ENCODE data around the gene AKR1C3. TPM values are rescaled to one million over a fixed set of nuclear protein-coding genes. Genes with fewer than 3 reads are reported as not detected.

Gene AKR1C3
- total RNA-seq, 1 experiment from 2014 or later: 3.0 TPM

DNA sequence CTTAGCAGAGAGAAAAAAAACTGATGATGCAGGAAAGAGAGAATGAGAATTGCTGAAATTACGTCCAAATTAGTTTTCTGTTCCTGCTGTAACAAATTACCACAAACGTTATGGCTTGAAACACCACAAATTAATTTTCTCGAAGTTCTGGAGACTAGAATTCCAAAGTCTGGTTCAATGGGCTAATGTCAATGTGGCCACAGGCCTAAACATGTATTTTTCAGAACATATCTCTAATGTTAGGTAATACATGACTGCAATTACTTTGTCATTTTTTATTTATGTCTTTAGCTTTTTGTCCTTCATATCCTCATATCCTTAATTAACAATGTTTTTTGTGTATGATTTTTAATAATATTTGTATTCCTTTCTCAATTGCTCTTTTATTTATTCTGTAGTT, 3.0 kb upstream of the AKR1C3 start:
- no peak for ATAC-seq
- no peaks in the 10 kb centered on the region for H4K20me1 ChIP-seq (ENCODE audit: insufficient read depth)
- no peaks in the 10 kb centered on the region for H3K36me3 ChIP-seq (ENCODE audit: control insufficient read depth in 1 of 2, insufficient read depth in 2 of 2, low read length in 2 of 2)
- H3K4me2 ChIP-seq (ENCODE audit: low read length): no peak overlapping the region
- no peak for DNase-seq (ENCODE audit: low read depth, low spot score)
- intact Hi-C loops (cut with micrococcal nuclease): loop anchor here (5.0 kb wide), 1 partner anchor 191 kb away; no protein-coding TSS in a partner anchor
- H2AFZ ChIP-seq (ENCODE audit: low read depth, low read length, poor library complexity, severe bottlenecking): no peak overlapping the region
- no TSS peak for BruUV-seq (replicated peaks)
- no peaks in the 10 kb centered on the region; a peak in 1 of 4 replicates for H3K4me1 ChIP-seq (ENCODE audit: control insufficient read depth in 1 of 2, insufficient read depth in 2 of 2, low read length in 2 of 2)
- H3K9ac ChIP-seq (ENCODE audit: low read length): no peak overlapping the region
- H3K9me3 ChIP-seq (ENCODE audit: control insufficient read depth in 1 of 2, insufficient read depth in 1 of 2, low read depth in 1 of 2, low read length in 2 of 2): no peaks in the 10 kb centered on the region
- TF ChIP-seq, protein P1, sequence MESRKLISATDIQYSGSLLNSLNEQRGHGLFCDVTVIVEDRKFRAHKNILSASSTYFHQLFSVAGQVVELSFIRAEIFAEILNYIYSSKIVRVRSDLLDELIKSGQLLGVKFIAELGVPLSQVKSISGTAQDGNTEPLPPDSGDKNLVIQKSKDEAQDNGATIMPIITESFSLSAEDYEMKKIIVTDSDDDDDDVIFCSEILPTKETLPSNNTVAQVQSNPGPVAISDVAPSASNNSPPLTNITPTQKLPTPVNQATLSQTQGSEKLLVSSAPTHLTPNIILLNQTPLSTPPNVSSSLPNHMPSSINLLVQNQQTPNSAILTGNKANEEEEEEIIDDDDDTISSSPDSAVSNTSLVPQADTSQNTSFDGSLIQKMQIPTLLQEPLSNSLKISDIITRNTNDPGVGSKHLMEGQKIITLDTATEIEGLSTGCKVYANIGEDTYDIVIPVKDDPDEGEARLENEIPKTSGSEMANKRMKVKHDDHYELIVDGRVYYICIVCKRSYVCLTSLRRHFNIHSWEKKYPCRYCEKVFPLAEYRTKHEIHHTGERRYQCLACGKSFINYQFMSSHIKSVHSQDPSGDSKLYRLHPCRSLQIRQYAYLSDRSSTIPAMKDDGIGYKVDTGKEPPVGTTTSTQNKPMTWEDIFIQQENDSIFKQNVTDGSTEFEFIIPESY (IDR thresholded peaks at IDR 0.05; ENCODE audit: extremely low read depth, insufficient replicate concordance, low read length): no peak
- TF ChIP-seq TCF7L2 (IDR thresholded peaks at IDR 0.05; ENCODE audit: borderline replicate concordance, extremely low read depth, insufficient read depth, insufficient read length) (no peak), ZNF274 (IDR thresholded peaks at IDR 0.05; ENCODE audit: low read depth, low read length) (no peak), ZFX (IDR thresholded peaks at IDR 0.05) (no peak), YY1 (IDR thresholded peaks at IDR 0.05; ENCODE audit: extremely low read depth, insufficient replicate concordance, low read depth, low read length) (no peak), EZH2phosphoT487 (IDR thresholded peaks at IDR 0.05; ENCODE audit: borderline replicate concordance) (no peak), CBX3 (IDR thresholded peaks at IDR 0.05; ENCODE audit: low read depth) (no peak)
- TF ChIP-seq, protein P2, sequence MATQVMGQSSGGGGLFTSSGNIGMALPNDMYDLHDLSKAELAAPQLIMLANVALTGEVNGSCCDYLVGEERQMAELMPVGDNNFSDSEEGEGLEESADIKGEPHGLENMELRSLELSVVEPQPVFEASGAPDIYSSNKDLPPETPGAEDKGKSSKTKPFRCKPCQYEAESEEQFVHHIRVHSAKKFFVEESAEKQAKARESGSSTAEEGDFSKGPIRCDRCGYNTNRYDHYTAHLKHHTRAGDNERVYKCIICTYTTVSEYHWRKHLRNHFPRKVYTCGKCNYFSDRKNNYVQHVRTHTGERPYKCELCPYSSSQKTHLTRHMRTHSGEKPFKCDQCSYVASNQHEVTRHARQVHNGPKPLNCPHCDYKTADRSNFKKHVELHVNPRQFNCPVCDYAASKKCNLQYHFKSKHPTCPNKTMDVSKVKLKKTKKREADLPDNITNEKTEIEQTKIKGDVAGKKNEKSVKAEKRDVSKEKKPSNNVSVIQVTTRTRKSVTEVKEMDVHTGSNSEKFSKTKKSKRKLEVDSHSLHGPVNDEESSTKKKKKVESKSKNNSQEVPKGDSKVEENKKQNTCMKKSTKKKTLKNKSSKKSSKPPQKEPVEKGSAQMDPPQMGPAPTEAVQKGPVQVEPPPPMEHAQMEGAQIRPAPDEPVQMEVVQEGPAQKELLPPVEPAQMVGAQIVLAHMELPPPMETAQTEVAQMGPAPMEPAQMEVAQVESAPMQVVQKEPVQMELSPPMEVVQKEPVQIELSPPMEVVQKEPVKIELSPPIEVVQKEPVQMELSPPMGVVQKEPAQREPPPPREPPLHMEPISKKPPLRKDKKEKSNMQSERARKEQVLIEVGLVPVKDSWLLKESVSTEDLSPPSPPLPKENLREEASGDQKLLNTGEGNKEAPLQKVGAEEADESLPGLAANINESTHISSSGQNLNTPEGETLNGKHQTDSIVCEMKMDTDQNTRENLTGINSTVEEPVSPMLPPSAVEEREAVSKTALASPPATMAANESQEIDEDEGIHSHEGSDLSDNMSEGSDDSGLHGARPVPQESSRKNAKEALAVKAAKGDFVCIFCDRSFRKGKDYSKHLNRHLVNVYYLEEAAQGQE (IDR thresholded peaks at IDR 0.05; ENCODE audit: low read depth): no peak
- TF ChIP-seq, protein P3, sequence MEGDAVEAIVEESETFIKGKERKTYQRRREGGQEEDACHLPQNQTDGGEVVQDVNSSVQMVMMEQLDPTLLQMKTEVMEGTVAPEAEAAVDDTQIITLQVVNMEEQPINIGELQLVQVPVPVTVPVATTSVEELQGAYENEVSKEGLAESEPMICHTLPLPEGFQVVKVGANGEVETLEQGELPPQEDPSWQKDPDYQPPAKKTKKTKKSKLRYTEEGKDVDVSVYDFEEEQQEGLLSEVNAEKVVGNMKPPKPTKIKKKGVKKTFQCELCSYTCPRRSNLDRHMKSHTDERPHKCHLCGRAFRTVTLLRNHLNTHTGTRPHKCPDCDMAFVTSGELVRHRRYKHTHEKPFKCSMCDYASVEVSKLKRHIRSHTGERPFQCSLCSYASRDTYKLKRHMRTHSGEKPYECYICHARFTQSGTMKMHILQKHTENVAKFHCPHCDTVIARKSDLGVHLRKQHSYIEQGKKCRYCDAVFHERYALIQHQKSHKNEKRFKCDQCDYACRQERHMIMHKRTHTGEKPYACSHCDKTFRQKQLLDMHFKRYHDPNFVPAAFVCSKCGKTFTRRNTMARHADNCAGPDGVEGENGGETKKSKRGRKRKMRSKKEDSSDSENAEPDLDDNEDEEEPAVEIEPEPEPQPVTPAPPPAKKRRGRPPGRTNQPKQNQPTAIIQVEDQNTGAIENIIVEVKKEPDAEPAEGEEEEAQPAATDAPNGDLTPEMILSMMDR (IDR thresholded peaks at IDR 0.05 in 2 of 3, conservative IDR thresholded peaks at IDR 0.05 in 1 of 3; ENCODE audit: borderline replicate concordance in 1 of 3, insufficient read depth in 1 of 3, low read depth in 2 of 3, low read length in 2 of 3): no peak
- TF ChIP-seq, protein P4, sequence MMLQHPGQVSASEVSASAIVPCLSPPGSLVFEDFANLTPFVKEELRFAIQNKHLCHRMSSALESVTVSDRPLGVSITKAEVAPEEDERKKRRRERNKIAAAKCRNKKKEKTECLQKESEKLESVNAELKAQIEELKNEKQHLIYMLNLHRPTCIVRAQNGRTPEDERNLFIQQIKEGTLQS (IDR thresholded peaks at IDR 0.05): no peak
- TF ChIP-seq, protein P5, sequence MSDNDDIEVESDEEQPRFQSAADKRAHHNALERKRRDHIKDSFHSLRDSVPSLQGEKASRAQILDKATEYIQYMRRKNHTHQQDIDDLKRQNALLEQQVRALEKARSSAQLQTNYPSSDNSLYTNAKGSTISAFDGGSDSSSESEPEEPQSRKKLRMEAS (IDR thresholded peaks at IDR 0.05): no peak
- H3K79me2 ChIP-seq (ENCODE audit: insufficient read depth, low read length): no peaks in the 10 kb centered on the region
- RAD21 ChIA-PET (ENCODE audit: low non-redundant PET in 1 of 2, low total read pairs in 2 of 2, uncharacterized antibody in 2 of 2, unreplicated experiment in 2 of 2): no interaction called here
- no peaks in the 10 kb centered on the region for H3K27me3 ChIP-seq (ENCODE audit: insufficient read depth, low read length)
- POLR2A ChIA-PET: no interaction called here
- H3K9me2 ChIP-seq (ENCODE audit: insufficient read depth): no peaks in the 10 kb centered on the region
- H3K4me3 ChIP-seq (replicated peaks in 1 of 2; ENCODE audit: low read depth in 1 of 2, low read length in 2 of 2): no peak overlapping the region
- no peak overlapping the region for H3K27ac ChIP-seq (ENCODE audit: low read depth, low read length)
- CTCF ChIA-PET: no interaction called here
